ENCODE results near the gene CBX4. TPM values are rescaled to one million over a fixed set of nuclear protein-coding genes. Genes with fewer than 3 reads are reported as not detected.

The CBX4 gene
- total and polyA plus RNA-seq, 2 of the 4 experiments (the other 2 are of a cell fraction): 3.2 to 9.4 TPM

DNA sequence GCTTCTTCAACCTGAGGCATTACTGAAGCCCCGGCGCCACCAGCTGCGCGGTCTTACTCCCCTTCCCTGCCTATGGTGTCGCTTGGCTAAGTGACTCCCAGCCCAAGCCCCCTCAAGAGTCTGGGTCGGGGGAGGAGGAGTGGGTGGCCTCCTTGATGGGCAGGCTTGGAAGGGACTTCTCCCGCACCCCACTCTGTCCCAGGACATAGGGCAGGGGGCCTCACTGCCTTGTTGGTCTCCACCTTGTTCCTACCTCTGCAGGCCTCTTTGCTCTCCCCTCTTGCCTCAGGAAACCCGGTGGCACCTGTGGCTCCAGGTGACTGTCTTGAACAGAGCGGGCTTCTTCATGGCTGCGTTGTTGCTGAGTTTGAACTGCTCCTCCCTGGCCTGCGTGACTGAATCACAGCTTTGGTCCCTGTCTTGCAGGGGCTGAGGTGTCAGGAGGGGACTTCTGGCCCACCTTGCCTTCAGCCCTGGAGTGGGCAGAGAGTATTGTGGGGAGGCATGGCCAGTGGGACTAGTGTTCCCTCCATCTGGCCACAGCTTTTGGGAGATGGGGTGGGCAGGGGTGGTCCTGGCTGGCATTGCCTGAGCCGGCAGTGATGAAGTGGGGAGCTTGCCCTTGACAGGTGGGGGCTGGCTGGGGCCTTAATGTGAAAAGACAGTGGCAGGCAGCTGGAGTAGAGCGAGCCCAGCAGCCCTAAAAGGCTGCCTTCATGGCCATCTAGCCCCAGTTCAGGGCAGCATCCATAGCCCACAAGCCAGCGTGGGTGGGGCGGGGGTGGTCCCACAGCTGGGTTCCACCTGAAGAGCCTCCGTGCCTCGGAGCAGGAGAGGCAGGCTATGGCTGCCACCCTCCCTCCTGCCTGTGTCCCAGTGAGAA, 54.0 kb downstream of the CBX4 start:
- H4K5ac ChIP-seq (ENCODE audit: low read depth, low read length): no peak overlapping the region
- H2BK120ac ChIP-seq (ENCODE audit: low read depth, low read length): no peak overlapping the region
- no peaks in the 10 kb centered on the region for H3K79me1 ChIP-seq (ENCODE audit: low read depth in 1 of 2, low read length in 2 of 2)
- H2AK5ac ChIP-seq (ENCODE audit: low read depth, low read length): no peak overlapping the region
- peaks cover 21% of the 10 kb centered on the region for H3K27me3 ChIP-seq (ENCODE audit: control insufficient read depth, insufficient read depth, low read length)
- no peak overlapping the region for H2BK20ac ChIP-seq (ENCODE audit: low read depth, low read length)
- intact Hi-C loops (cut with micrococcal nuclease): no loop called here
- H3K4ac ChIP-seq (ENCODE audit: low read depth, low read length): no peak overlapping the region
- 0 out of 2 replicates have a peak, but pooled peaks cover 5% of the 10 kb centered on the region for H4K20me1 ChIP-seq (ENCODE audit: insufficient read depth, low read length)
- no peaks in the 10 kb centered on the region; the same call in 1 of the 2 replicates for H3K4me1 ChIP-seq (ENCODE audit: control insufficient read depth, insufficient read depth, low read length)
- no peak overlapping the region for H2AK9ac ChIP-seq (replicated peaks; ENCODE audit: low read depth, low read length, poor library complexity)
- no peak overlapping the region for H3K56ac ChIP-seq (ENCODE audit: extremely low read depth, insufficient read depth, low read length)
- no peak for ATAC-seq (ENCODE audit: low read depth)
- H3K9me1 ChIP-seq (ENCODE audit: insufficient read depth, low read length): no peaks in the 10 kb centered on the region
- H3K14ac ChIP-seq (replicated peaks; ENCODE audit: low read depth, low read length): no peak overlapping the region
- 86% methylated on average over 6 of the region's 17 CpGs; no CpG with 5 or more reads in 1 of the 2 experiments for WGBS, 2 experiments (ENCODE audit: extremely low coverage in 2 of 2, insufficient read length in 1 of 2)
- no peak for DNase-seq
- H3K23ac ChIP-seq (ENCODE audit: low read depth, low read length): no peak overlapping the region
- H4K91ac ChIP-seq (ENCODE audit: insufficient read depth, low read depth, low read length): no peak overlapping the region
- no peak overlapping the region for H3K27ac ChIP-seq (ENCODE audit: insufficient read depth, low read length)
- TF ChIP-seq CEBPB (IDR thresholded peaks at IDR 0.05; ENCODE audit: low read depth, low read length): no peak
- no peak for TF ChIP-seq MAFK (IDR thresholded peaks at IDR 0.05; ENCODE audit: low read depth, low read length)
- no peak overlapping the region for H2BK15ac ChIP-seq (ENCODE audit: low read depth, low read length)
- no TSS peak for BruUV-seq (replicated peaks)
- dilution Hi-C loops (cut with HindIII; ENCODE audit: low sequenced_read_pairs, unreplicated experiment): no loop called here
- ChIA-PET POLR2A (ENCODE audit: unreplicated experiment) (no interaction called here), CTCF (no interaction called here)
- no peak overlapping the region for H2BK5ac ChIP-seq (ENCODE audit: low read depth, low read length, poor library complexity, severe bottlenecking)
- in situ Hi-C loops (cut with MboI; ENCODE audit: low sequenced_read_pairs): loop anchor here (10.0 kb wide), 1 partner anchor 130 kb away; no protein-coding TSS in a partner anchor
- H4K8ac ChIP-seq (ENCODE audit: low read depth in 2 of 2, low read length in 2 of 2): no peak overlapping the region
- no peak overlapping the region for H3K4me2 ChIP-seq (ENCODE audit: low read depth, low read length)
- H2AFZ ChIP-seq (replicated peaks; ENCODE audit: low read length, poor library complexity): peak overlapping the region; percentile 30
- peaks cover 4% of the 10 kb centered on the region for H3K36me3 ChIP-seq (ENCODE audit: control insufficient read depth, insufficient read depth, low read length)
- H3K9ac ChIP-seq (ENCODE audit: low read depth, low read length): no peak overlapping the region
- H3K9me3 ChIP-seq (ENCODE audit: control insufficient read depth, insufficient read depth, low read length): no peaks in the 10 kb centered on the region
- H3K18ac ChIP-seq (ENCODE audit: low read depth, low read length): no peak overlapping the region
- no peak overlapping the region for H3K4me3 ChIP-seq (ENCODE audit: insufficient read depth, low read depth, low read length)

Data from IMR-90 (cell line).